Brain microvascular endothelial cell (primary cell): ENCODE measurements around the gene RAB25.
"Not testable (repeated sequence)": the region's sequence is repeated elsewhere in the genome, so short reads cannot be mapped to it uniquely, and the experiment has no call there.

ENCODE experiments used
- DNase-seq: peaks from one replicate; pipeline ENCODE4 v3.0.0-alpha.2; 2020
- H3K27ac ChIP-seq: fragments of 250-450 bp; sonication (Bioruptor Pico); 2 replicates; pipeline ENCODE4 v1.5.1; 2020; ENCODE audit warnings: mild to moderate bottlenecking, moderate library complexity
- H3K27me3 ChIP-seq: fragments of 250-450 bp; sonication (Bioruptor Pico); replicated peaks from 2 replicates; pipeline ENCODE4 v1.5.1; 2020; ENCODE audit warnings: mild to moderate bottlenecking
- H3K36me3 ChIP-seq: fragments of 250-450 bp; sonication (Bioruptor Pico); replicated peaks from 2 replicates; pipeline ENCODE4 v1.5.1; 2020; ENCODE audit warnings: mild to moderate bottlenecking
- H3K4me3 ChIP-seq: 2 replicates; pipeline ENCODE4 v1.5.1; 2011; ENCODE audit warnings: low read depth, mild to moderate bottlenecking, control low read depth, low read length, moderate library complexity
- in situ Hi-C: cut with HindIII; loops from 2 replicates; pipeline ENCODE4 v1.10.0; 2017; ENCODE audit warnings: low sequenced_read_pairs, low pct_ligation_motif_present
- TF ChIP-seq, protein P1 (sequence below): IDR thresholded peaks from 2 replicates; pipeline ENCODE4 v1.5.1; 2011; ENCODE audit warnings: low read depth, mild to moderate bottlenecking, moderate library complexity, low read length, control low read depth, inconsistent platforms; ENCODE audit errors: missing control alignments

The RAB25 gene

DNA sequence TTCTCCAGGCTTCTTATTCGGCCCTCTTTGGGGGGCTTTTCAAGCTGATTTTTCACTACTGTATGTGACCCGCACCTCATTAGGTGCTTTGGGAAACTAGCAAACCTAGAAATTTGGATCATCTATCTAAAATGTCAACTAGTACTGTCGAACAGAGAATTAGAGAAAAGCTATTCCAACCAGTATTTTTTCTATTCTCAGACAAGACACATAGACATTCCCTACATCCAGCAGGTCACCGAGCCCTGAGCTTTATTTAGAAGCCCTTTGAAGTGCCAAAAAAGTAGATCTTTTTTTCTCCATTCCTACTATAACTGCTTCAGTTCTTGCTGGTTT is 39.9 kb upstream of the RAB25 start:
- Histone ChIP-seq H3K4me3 (peak overlapping the region; percentile 88), H3K27ac (no peak overlapping the region), H3K36me3 (peaks cover 26% of the 10 kb centered on the region), H3K27me3 (no peaks in the 10 kb centered on the region)
- TF ChIP-seq, protein P1, sequence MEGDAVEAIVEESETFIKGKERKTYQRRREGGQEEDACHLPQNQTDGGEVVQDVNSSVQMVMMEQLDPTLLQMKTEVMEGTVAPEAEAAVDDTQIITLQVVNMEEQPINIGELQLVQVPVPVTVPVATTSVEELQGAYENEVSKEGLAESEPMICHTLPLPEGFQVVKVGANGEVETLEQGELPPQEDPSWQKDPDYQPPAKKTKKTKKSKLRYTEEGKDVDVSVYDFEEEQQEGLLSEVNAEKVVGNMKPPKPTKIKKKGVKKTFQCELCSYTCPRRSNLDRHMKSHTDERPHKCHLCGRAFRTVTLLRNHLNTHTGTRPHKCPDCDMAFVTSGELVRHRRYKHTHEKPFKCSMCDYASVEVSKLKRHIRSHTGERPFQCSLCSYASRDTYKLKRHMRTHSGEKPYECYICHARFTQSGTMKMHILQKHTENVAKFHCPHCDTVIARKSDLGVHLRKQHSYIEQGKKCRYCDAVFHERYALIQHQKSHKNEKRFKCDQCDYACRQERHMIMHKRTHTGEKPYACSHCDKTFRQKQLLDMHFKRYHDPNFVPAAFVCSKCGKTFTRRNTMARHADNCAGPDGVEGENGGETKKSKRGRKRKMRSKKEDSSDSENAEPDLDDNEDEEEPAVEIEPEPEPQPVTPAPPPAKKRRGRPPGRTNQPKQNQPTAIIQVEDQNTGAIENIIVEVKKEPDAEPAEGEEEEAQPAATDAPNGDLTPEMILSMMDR = no peak
- in situ Hi-C loops = no loop called here
- no peak for DNase-seq

DNA sequence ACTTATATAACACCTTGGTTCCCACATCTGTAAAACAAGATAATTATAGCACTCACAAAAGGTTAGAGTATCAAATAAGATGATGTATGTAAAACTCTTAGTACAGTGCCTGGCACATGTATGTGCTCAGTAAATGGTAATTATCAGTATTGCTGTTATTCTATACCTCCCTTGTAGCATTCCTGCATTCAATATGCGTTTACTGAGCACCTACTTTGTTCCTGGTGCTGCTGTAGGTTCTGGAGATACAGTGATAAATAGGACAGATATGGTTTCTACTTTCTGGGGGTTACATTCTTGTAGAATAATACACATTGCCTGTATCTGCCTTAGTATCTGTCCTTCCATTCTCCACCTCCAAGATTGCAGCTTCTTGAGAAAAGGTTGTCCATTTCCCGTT is 39.0 kb upstream of the RAB25 start:
- H3K27ac ChIP-seq = no peak overlapping the region
- DNase-seq = no peak
- H3K36me3 ChIP-seq = peaks cover 21% of the 10 kb centered on the region
- no peak overlapping the region for H3K4me3 ChIP-seq
- in situ Hi-C loops = no loop called here
- TF ChIP-seq, protein P1 = no peak
- H3K27me3 ChIP-seq = no peaks in the 10 kb centered on the region

DNA sequence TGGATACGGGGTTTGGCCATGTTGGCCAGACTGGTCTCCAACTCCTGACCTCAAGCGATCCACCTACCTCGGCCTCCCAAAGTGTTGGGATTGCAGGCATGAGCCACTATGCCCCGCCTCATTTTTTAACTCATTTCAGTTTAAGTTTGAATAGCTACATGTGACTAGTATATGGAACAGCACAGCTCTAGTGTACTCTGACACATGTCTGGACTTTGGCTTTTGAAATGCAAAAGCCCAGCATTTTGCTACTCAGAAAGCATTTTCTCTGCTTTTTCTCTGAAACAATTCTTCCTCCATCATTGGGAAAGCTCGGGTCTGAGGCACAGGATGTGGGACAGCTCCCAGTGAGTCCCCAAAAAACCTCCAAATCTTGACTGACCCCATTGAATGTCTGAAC is 36.2 kb upstream of the RAB25 start:
- no peak for DNase-seq
- no peaks in the 10 kb centered on the region for H3K27me3 ChIP-seq
- in situ Hi-C loops = no loop called here
- no peak overlapping the region for H3K27ac ChIP-seq
- no peak overlapping the region for H3K4me3 ChIP-seq
- H3K36me3 ChIP-seq = no peaks in the 10 kb centered on the region
- TF ChIP-seq, protein P1 = no peak

GRCh38 chr1:156025876-156026275 is 35.1 kb upstream of the RAB25 start:
- TF ChIP-seq, protein P1 = peak; percentile 95
- in situ Hi-C loops = no loop called here
- H3K27me3 ChIP-seq = no peaks in the 10 kb centered on the region
- no peaks in the 10 kb centered on the region for H3K36me3 ChIP-seq
- DNase-seq = peak; percentile 62
- no peak overlapping the region for H3K4me3 ChIP-seq
- H3K27ac ChIP-seq = no peak overlapping the region

- TF ChIP-seq, protein P1 = no peak
- DNase-seq = no peak
- Histone ChIP-seq H3K4me3 (no peak overlapping the region), H3K27ac (no peak overlapping the region), H3K36me3 (no peaks in the 10 kb centered on the region), H3K27me3 (no peaks in the 10 kb centered on the region)
- in situ Hi-C loops = no loop called here
Observed at GRCh38 chr1:156026588-156026987, 34.4 kb upstream of the RAB25 start.

DNA sequence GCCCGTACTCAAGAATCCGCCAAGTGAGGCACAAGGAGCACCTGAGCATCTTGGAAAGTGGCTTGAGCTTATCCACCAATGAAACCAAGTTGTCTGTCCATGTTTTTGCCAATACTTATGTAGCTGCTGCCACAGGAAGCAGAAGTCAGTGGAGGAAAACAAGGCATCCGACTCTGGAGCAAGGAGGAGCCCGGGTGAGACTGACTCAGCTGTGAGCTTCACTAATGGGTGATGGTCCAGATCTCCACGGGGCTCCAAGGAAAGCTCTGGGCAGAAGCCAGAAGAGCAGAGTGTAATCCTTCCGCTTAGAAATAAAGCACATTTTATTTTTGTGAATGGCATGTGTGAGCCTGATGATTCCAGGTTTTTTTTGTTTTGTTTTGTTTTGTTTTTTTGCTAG is 27.9 kb upstream of the RAB25 start:
- in situ Hi-C loops = no loop called here
- Histone ChIP-seq H3K36me3 (peaks cover 12% of the 10 kb centered on the region), H3K4me3 (no peak overlapping the region), H3K27ac (no peak overlapping the region), H3K27me3 (no peaks in the 10 kb centered on the region)
- TF ChIP-seq, protein P1 = no peak
- DNase-seq = peak; percentile 66

GRCh38 chr1:156034991-156035390 is 26.0 kb upstream of the RAB25 start:
- peaks cover 19% of the 10 kb centered on the region for H3K36me3 ChIP-seq
- H3K27ac ChIP-seq, H3K27me3 ChIP-seq, in situ Hi-C loops, DNase-seq, H3K4me3 ChIP-seq: not testable (repeated sequence)
